Gastrocnemius medialis (tissue), 4 donors: ENCODE results near the gene FYB2.

Experiments
- CTCF ChIP-seq, 5 experiments: fragments of 450-650 bp in 3 of 5; fragments of 200-600 bp in 2 of 5; sonication (generic) in 2 of 5; IDR thresholded peaks in 4 of 5; conservative IDR thresholded peaks in 1 of 5; 1 replicate in 4 of 5; 2 replicates in 1 of 5; pipeline ENCODE4 v1.5.1; 2016 to 2019; ENCODE audit warnings: antibody characterized with exemption in 5 of 5, mild to moderate bottlenecking in 3 of 5, moderate library complexity in 3 of 5
- POLR2A ChIP-seq, 2 donors: fragments of 450-650 bp; IDR thresholded peaks; one replicate each; pipeline ENCODE4 v1.6.1; 2017; ENCODE audit warnings: antibody characterized with exemption in 2 of 2, mild to moderate bottlenecking in 2 of 2, moderate library complexity in 2 of 2

GRCh38 chr1:56715156-56715555, 104.0 kb downstream of the FYB2 start:
- TF ChIP-seq CTCF (IDR thresholded peaks at IDR 0.05 in 4 of 5, conservative IDR thresholded peaks at IDR 0.05 in 1 of 5) (no peak), POLR2A (IDR thresholded peaks at IDR 0.05) (no peak)
